ENCODE data around the gene ZNF620.
"Not testable (repeated sequence)": the region's sequence is repeated elsewhere in the genome, so short reads cannot be mapped to it uniquely, and the experiment has no call there.

Gene ZNF620

DNA sequence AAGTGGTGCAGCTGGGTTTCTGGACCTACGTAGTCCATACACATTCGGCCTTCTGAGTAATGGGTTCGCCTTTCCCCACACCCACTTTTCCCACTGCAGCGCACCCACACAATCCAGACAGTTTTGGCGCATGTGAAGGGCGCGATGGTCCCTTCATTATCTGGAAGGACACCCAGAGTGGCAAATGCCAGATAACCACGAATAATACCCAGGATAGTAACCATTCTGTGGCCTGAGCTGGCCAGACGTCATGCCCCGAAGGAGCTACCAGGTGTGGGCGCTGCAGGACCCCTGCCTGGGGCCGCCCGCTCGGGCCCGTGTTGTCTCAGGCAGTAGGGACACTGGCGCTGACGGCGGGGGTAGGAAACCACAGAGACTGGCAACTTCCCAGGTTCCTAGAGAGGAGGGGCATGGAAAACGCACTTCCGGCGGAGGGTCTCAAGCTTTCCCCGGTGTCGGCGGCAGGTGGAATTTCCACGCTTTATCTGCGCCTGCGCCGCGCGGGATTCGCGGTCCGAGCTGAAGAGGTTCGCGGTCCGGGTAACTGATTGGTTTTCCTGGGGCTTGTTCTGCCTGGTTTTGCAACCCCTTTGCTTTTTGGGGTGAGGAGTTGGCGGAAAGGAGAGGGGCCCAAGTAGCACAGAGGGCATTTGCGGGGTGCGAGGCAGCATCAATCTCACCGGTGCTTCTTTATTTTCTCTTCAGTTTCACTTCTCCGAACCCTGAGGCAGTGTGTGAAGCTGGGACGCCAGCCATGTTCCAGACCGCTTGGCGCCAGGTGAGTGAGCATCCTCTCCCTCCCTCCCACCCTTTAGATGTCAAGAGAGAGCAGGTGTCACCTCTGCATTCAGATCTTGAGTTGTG is at the start of gene ZNF620:
Gene ZNF620, plus strand, starts transcription at position 441 of the 864 bp plus-strand sequence. Its CDS starts 314 bp downstream, at position 755.
- DNase-seq (ENCODE audit: low spot score), result peak; percentile 86
- TF ChIP-seq, protein P1, sequence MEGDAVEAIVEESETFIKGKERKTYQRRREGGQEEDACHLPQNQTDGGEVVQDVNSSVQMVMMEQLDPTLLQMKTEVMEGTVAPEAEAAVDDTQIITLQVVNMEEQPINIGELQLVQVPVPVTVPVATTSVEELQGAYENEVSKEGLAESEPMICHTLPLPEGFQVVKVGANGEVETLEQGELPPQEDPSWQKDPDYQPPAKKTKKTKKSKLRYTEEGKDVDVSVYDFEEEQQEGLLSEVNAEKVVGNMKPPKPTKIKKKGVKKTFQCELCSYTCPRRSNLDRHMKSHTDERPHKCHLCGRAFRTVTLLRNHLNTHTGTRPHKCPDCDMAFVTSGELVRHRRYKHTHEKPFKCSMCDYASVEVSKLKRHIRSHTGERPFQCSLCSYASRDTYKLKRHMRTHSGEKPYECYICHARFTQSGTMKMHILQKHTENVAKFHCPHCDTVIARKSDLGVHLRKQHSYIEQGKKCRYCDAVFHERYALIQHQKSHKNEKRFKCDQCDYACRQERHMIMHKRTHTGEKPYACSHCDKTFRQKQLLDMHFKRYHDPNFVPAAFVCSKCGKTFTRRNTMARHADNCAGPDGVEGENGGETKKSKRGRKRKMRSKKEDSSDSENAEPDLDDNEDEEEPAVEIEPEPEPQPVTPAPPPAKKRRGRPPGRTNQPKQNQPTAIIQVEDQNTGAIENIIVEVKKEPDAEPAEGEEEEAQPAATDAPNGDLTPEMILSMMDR (IDR thresholded peaks at IDR 0.05), result no peak
- peak within 1 kb of the TSS; percentile 82 for H3K4me3 ChIP-seq
- peak within 1 kb of the TSS; percentile 76 to 88 for H3K27ac ChIP-seq

- TF ChIP-seq, protein P1 (IDR thresholded peaks at IDR 0.05), result no peak
- Histone ChIP-seq H3K27ac (peak overlapping the region; percentile 93 to 94), H3K4me3 (peak overlapping the region; percentile 94)
- DNase-seq (ENCODE audit: low spot score), result no peak
Observed at GRCh38 chr3:40456279-40456939, 49.4 kb upstream of the ZNF620 start.

GRCh38 chr3:40456940-40457823 is 48.7 kb upstream of the ZNF620 start, which contains the start of gene RPL14:
Gene RPL14, plus strand, starts transcription at chr3:40457339. Its CDS starts 133 bp downstream, at chr3:40457472.
- DNase-seq (ENCODE audit: low spot score), result peak; percentile 97
- TF ChIP-seq, protein P1 (IDR thresholded peaks at IDR 0.05), result no peak

GRCh38 chr3:40458473-40458872 is 47.4 kb upstream of the ZNF620 start:
- no peak overlapping the region for H3K27ac ChIP-seq
- H3K4me3 ChIP-seq, result peak overlapping the region; percentile 94
- DNase-seq (ENCODE audit: low spot score), result no peak
- TF ChIP-seq, protein P1 (IDR thresholded peaks at IDR 0.05), result no peak

More at GRCh38 chr3:40456940-40457823, 48.7 kb upstream of the ZNF620 start, which contains the start of gene RPL14:
- Histone ChIP-seq H3K27ac (peak within 1 kb of the TSS; percentile 93 to 94), H3K4me3 (peak within 1 kb of the TSS; percentile 94)

- not testable (repeated sequence) for H3K27ac ChIP-seq; H3K4me3 ChIP-seq; DNase-seq (ENCODE audit: low spot score)
Observed at GRCh38 chr3:40460481-40460880, 45.4 kb upstream of the ZNF620 start.

GRCh38 chr3:40461161-40461560 is 44.7 kb upstream of the ZNF620 start:
- H3K27ac ChIP-seq, result no peak overlapping the region
- no peak overlapping the region for H3K4me3 ChIP-seq
- no peak for DNase-seq (ENCODE audit: low spot score)
- TF ChIP-seq, protein P1 (IDR thresholded peaks at IDR 0.05), result no peak

DNA sequence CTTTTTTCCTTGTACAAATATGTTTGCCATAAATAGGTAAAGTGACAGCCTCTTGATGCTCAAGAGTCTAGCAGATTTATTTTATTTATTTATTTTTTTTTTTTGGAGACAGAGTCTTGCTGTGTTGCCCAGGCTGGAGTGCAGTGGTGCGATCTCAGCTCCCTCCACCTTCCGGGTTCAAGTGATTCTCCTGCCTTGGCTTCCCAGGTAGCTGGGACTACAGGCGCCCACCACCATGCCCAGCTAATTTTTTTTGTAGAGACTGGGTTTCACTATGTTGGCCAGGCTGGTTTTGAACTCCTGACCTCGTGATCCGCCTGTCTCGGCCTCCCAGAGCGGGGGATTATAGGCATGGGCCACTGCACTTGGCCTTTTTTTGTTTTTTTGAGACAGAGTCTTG is 43.0 kb upstream of the ZNF620 start:
- not testable (repeated sequence) for DNase-seq (ENCODE audit: low spot score); H3K4me3 ChIP-seq; H3K27ac ChIP-seq

All from coronary artery (tissue), 2 donors.